Suprapubic skin (tissue), 3 donors: ENCODE measurements around the gene OSTF1.

Source experiments
- EP300 ChIP-seq: sonication (generic); formaldehyde crosslinking; IDR thresholded peaks from one replicate; pipeline ENCODE4 v1.6.1; 2017; ENCODE audit warnings: antibody characterized with exemption
- POLR2A ChIP-seq, 2 donors: fragments of 450-650 bp; IDR thresholded peaks; one replicate each; pipeline ENCODE4 v1.6.1; 2017; ENCODE audit warnings: antibody characterized with exemption in 2 of 2, mild to moderate bottlenecking in 2 of 2, moderate library complexity in 2 of 2
- TF ChIP-seq, protein P1 (sequence below), 2 donors: fragments of 200-600 bp in 1 of 2; fragments of 450-650 bp in 1 of 2; sonication (generic) in 1 of 2; IDR thresholded peaks; one replicate each; pipeline ENCODE4 v1.5.1; 2016 to 2019; ENCODE audit warnings: antibody characterized with exemption in 2 of 2, mild to moderate bottlenecking in 1 of 2, moderate library complexity in 1 of 2

DNA sequence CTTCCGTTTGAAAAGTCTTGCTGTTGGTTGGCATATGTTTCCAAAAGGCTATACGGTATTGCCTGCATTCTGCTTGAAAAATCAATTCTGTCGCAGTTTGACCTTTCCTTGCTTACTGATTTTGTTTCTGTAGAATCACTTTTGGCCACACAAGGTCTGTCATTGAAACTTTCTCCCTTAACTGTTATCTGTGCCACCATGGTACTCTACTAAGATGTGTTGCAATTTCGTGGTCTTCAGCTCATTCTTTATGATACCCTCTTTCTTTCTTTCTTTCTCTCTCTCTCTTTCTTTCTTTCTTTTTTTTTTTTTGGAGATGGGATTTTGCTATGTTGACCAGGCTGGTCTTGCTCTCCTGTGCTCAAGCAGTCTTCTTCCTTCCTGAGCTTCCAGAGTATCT is 4.5 kb downstream of the OSTF1 start:
- no peak for TF ChIP-seq EP300
- TF ChIP-seq, protein P1, sequence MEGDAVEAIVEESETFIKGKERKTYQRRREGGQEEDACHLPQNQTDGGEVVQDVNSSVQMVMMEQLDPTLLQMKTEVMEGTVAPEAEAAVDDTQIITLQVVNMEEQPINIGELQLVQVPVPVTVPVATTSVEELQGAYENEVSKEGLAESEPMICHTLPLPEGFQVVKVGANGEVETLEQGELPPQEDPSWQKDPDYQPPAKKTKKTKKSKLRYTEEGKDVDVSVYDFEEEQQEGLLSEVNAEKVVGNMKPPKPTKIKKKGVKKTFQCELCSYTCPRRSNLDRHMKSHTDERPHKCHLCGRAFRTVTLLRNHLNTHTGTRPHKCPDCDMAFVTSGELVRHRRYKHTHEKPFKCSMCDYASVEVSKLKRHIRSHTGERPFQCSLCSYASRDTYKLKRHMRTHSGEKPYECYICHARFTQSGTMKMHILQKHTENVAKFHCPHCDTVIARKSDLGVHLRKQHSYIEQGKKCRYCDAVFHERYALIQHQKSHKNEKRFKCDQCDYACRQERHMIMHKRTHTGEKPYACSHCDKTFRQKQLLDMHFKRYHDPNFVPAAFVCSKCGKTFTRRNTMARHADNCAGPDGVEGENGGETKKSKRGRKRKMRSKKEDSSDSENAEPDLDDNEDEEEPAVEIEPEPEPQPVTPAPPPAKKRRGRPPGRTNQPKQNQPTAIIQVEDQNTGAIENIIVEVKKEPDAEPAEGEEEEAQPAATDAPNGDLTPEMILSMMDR (IDR thresholded peaks at IDR 0.05), result no peak
- no peak for TF ChIP-seq POLR2A (IDR thresholded peaks at IDR 0.05)
